HG03175 (cell line): ENCODE measurements around the gene CENPN.

Experiments
- ATAC-seq: cut with Tn5 transposase; IDR thresholded peaks from one replicate; pipeline ENCODE4 v1.9.1; 2021; ENCODE audit warnings: mild to moderate bottlenecking, moderate library complexity; ENCODE audit not compliant: unreplicated experiment

Gene CENPN

GRCh38 chr16:81006813-81007695 lies at the start of gene CENPN, which contains the start of gene CMC2:
Gene CENPN, plus strand, starts transcription at chr16:81007214. Its CDS starts 4,726 bp downstream, at chr16:81011940.
Gene CMC2, minus strand, starts transcription at chr16:81006885. Its CDS starts 9,491 bp downstream, at chr16:80997394.
- peak; percentile 87 for ATAC-seq

GRCh38 chr16:80958284-80958683 lies 48.7 kb upstream of the CENPN start:
- no peak for ATAC-seq

GRCh38 chr16:80962879-80963278 lies 44.1 kb upstream of the CENPN start:
- no peak for ATAC-seq

- ATAC-seq = no peak
These were observed 42.7 kb upstream of the CENPN start for GRCh38 chr16:80964351-80964750.

GRCh38 chr16:80966617-80967016 lies 40.4 kb upstream of the CENPN start:
- ATAC-seq = no peak

- no peak for ATAC-seq
These were observed 38.5 kb upstream of the CENPN start for GRCh38 chr16:80968386-80969113.

- no peak for ATAC-seq
These were observed 37.9 kb upstream of the CENPN start for GRCh38 chr16:80969114-80969484.

- peak; percentile 54 for ATAC-seq
These were observed 35.2 kb upstream of the CENPN start for GRCh38 chr16:80971819-80972218.

- ATAC-seq = no peak
These were observed 34.4 kb upstream of the CENPN start for GRCh38 chr16:80972611-80973010.

GRCh38 chr16:80973991-80974390 lies 33.0 kb upstream of the CENPN start:
- ATAC-seq = no peak

GRCh38 chr16:80974649-80975376 lies 32.2 kb upstream of the CENPN start:
- no peak for ATAC-seq

- no peak for ATAC-seq
These were observed 30.1 kb upstream of the CENPN start for GRCh38 chr16:80976946-80977345.

- no peak for ATAC-seq
These were observed 25.9 kb upstream of the CENPN start for GRCh38 chr16:80981103-80981502.

- no peak for ATAC-seq
These were observed 24.4 kb upstream of the CENPN start for GRCh38 chr16:80982646-80983045.

GRCh38 chr16:80984124-80984892 lies 22.7 kb upstream of the CENPN start:
- ATAC-seq = no peak

- ATAC-seq = no peak
These were observed 21.4 kb upstream of the CENPN start for GRCh38 chr16:80985611-80986010.

GRCh38 chr16:80986557-80986956 lies 20.5 kb upstream of the CENPN start:
- no peak for ATAC-seq

GRCh38 chr16:80988756-80989155 lies 18.3 kb upstream of the CENPN start:
- no peak for ATAC-seq

GRCh38 chr16:80989801-80990200 lies 17.2 kb upstream of the CENPN start:
- ATAC-seq = no peak

GRCh38 chr16:80990577-80990976 lies 16.4 kb upstream of the CENPN start:
- no peak for ATAC-seq

- ATAC-seq = no peak
These were observed 16.0 kb upstream of the CENPN start for GRCh38 chr16:80990978-80991377.
